ENCODE data around the gene SPTB.

The SPTB gene

GRCh38 chr14:64899958-64900357 is 20.3 kb upstream of the SPTB start:
- no peak for TF ChIP-seq POLR2A (IDR thresholded peaks at IDR 0.05; ENCODE audit: extremely low read depth, insufficient read length)
- TF ChIP-seq, protein P1, sequence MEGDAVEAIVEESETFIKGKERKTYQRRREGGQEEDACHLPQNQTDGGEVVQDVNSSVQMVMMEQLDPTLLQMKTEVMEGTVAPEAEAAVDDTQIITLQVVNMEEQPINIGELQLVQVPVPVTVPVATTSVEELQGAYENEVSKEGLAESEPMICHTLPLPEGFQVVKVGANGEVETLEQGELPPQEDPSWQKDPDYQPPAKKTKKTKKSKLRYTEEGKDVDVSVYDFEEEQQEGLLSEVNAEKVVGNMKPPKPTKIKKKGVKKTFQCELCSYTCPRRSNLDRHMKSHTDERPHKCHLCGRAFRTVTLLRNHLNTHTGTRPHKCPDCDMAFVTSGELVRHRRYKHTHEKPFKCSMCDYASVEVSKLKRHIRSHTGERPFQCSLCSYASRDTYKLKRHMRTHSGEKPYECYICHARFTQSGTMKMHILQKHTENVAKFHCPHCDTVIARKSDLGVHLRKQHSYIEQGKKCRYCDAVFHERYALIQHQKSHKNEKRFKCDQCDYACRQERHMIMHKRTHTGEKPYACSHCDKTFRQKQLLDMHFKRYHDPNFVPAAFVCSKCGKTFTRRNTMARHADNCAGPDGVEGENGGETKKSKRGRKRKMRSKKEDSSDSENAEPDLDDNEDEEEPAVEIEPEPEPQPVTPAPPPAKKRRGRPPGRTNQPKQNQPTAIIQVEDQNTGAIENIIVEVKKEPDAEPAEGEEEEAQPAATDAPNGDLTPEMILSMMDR (IDR thresholded peaks at IDR 0.05; ENCODE audit: low read depth, low read length) = no peak
- TF ChIP-seq MAX (IDR thresholded peaks at IDR 0.05; ENCODE audit: low read depth, low read length) = no peak
- no peak for TF ChIP-seq MYC (IDR thresholded peaks at IDR 0.05; ENCODE audit: low read depth, low read length)
- DNase-seq (ENCODE audit: low read depth) = no peak

DNA sequence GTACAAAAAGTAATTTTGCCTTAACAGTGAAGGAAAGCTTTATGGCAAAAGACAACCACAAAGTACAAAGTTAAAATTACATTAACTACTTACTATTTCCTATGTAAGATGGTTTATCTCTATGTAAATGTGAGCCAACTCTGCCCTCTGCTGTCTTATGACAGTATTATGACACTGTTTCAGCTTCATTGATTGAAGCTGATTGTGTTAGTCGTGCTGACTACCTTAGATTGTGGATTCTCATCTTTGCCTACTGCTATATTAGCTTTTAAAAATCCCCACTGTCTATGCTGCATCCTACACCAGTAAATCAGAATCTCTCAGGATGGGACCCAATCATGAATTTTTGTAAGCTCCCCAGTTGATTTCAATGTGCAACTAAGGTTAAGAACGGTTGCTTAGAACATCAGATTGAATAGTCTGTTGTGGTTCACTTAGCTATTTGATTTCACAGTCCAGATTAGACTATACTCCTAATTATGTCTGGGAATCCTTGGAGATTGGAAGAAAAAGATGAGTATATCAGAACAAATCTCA is 12.2 kb upstream of the SPTB start:
- DNase-seq (ENCODE audit: low read depth) = peak; percentile 77
- H3K4me3 ChIP-seq (ENCODE audit: low read depth, low read length) = no peak overlapping the region
- TF ChIP-seq POLR2A (IDR thresholded peaks at IDR 0.05; ENCODE audit: extremely low read depth, insufficient read length) (no peak), MAX (IDR thresholded peaks at IDR 0.05; ENCODE audit: low read depth, low read length) (no peak)
- TF ChIP-seq, protein P1 (IDR thresholded peaks at IDR 0.05; ENCODE audit: low read depth, low read length) = peak; percentile 37

More at GRCh38 chr14:64899958-64900357, 20.3 kb upstream of the SPTB start:
- H3K4me3 ChIP-seq (ENCODE audit: low read depth, low read length) = no peak overlapping the region

GRCh38 chr14:64891173-64891838 is 11.6 kb upstream of the SPTB start:
- H3K4me3 ChIP-seq (ENCODE audit: low read depth, low read length) = no peak overlapping the region
- DNase-seq (ENCODE audit: low read depth) = no peak
- no peak for TF ChIP-seq MAX (IDR thresholded peaks at IDR 0.05; ENCODE audit: low read depth, low read length)
- TF ChIP-seq, protein P1 (IDR thresholded peaks at IDR 0.05; ENCODE audit: low read depth, low read length) = no peak
- no peak for TF ChIP-seq MYC (IDR thresholded peaks at IDR 0.05; ENCODE audit: low read depth, low read length)
- no peak for TF ChIP-seq POLR2A (IDR thresholded peaks at IDR 0.05; ENCODE audit: extremely low read depth, insufficient read length)

DNA sequence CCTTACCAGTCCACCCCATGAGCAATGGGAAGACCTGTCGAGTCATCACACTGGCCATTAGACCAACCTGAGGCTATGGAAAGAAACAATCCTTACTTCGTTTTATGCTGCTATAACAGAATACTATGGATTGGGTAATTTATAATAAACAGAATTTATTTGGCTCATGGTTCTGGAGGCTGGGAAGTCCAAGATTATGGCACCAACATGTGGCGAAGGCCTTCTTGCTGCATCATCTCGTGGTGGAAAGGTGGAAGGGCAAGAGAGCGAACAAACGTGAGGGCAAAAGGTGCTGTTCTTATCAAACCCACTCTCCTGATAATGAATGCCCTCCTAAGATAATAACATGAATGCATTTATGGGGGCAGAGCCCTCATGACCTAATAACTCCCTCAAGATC is 9.6 kb upstream of the SPTB start:
- H3K4me3 ChIP-seq (ENCODE audit: low read depth, low read length) = no peak overlapping the region
- DNase-seq (ENCODE audit: low read depth) = no peak
- TF ChIP-seq, protein P1 (IDR thresholded peaks at IDR 0.05; ENCODE audit: low read depth, low read length) = no peak
- no peak for TF ChIP-seq POLR2A (IDR thresholded peaks at IDR 0.05; ENCODE audit: extremely low read depth, insufficient read length)

DNA sequence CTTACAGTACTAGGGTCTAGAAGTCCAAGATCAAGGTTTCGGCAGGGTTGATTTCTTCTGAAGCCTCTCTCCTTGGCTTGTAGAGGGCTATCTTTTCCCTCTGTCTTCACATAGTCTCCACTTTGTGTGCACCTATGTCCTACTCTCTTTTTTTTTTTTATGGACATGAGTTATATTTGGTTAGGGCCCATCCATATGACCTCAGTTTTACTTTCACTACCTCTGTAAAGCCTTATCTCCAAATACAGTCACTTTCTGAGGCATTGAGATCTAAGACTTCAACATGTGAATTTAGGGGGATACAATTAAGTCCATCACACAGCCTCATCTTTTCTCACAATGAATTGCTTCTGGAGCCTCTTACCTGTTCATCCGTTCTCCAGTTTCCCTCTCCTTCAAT is 5.9 kb upstream of the SPTB start:
- H3K4me3 ChIP-seq (ENCODE audit: low read depth, low read length) = no peak overlapping the region
- TF ChIP-seq MYC (IDR thresholded peaks at IDR 0.05; ENCODE audit: low read depth, low read length) = no peak
- TF ChIP-seq, protein P1 (IDR thresholded peaks at IDR 0.05; ENCODE audit: low read depth, low read length) = no peak
- no peak for DNase-seq (ENCODE audit: low read depth)
